ENCODE results near the gene PLA2G4F. TPM values are rescaled to one million over a fixed set of nuclear protein-coding genes. Genes with fewer than 3 reads are reported as not detected.

PLA2G4F gene
- total RNA-seq, 1 experiment from 2014 or later = not detected

DNA sequence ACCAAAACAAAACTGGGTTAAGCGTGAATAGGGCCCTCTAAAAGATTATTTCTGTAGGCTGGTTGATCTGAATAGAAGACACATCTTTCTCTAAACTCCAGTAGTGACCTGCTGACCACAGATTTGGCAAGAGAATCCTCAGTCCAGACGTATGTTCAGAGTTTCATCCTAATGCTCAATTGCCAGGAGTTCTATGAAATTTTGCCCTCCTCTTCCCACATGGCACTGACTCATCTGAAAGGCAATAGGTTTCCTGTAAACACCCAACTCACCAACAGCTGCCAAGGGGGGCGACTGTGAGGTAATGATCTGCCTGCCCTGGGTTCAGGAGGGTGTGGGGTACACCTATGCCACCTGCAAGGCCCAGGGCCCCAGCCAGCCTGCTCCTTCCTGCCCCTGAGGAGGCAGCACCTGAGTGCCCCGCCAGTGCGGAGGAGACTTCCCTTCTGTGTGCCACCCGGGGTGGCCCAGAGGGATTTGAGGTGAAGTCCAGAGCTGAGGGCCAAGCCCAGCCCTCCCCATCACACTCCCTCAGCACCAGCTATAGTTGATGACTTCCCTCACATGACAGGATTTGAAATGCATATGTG, 53.7 kb downstream of the PLA2G4F start:
- no peak overlapping the region for H3K27ac ChIP-seq (ENCODE audit: insufficient read length, low read depth, low read length)
- no peaks in the 10 kb centered on the region for H3K9me3 ChIP-seq (ENCODE audit: control insufficient read depth, low read depth, low read length)
- H2BK20ac ChIP-seq (ENCODE audit: low read depth, low read length, poor library complexity, severe bottlenecking) = no peak overlapping the region
- H3K79me2 ChIP-seq (ENCODE audit: insufficient read depth, low read length) = no peaks in the 10 kb centered on the region
- no peak overlapping the region for H2BK15ac ChIP-seq (ENCODE audit: low read depth, low read length)
- no peaks in the 10 kb centered on the region for H3K4me1 ChIP-seq (ENCODE audit: insufficient read depth, low read length)
- no peak overlapping the region for H3T11ph ChIP-seq (ENCODE audit: low read length)
- no peak overlapping the region for H3K23ac ChIP-seq (ENCODE audit: insufficient read length, low read depth, low read length)
- H2AK5ac ChIP-seq (ENCODE audit: insufficient read length, low read length) = no peak overlapping the region
- no peak overlapping the region for H3K14ac ChIP-seq (ENCODE audit: insufficient read depth, low read length)
- Mint-ChIP-seq H3K27me3 (ENCODE audit: low read depth) (no peaks in the 10 kb centered on the region), H3K4me1 (no peaks in the 10 kb centered on the region), H3K4me3 (no peak overlapping the region), H3K27ac (no peak overlapping the region), H3K9me3 (no peaks in the 10 kb centered on the region), H3K36me3 (ENCODE audit: insufficient read depth in 1 of 3, low read depth in 3 of 3) (no peaks in the 10 kb centered on the region; a peak in 1 of 7 replicates)
- H2BK12ac ChIP-seq (ENCODE audit: insufficient read length, low read depth, low read length) = no peak overlapping the region
- H4K5ac ChIP-seq (ENCODE audit: insufficient read length, low read depth, low read length) = no peak overlapping the region
- no peak overlapping the region for H2BK5ac ChIP-seq (ENCODE audit: insufficient read length, low read length)
- no peak overlapping the region for H2BK120ac ChIP-seq (ENCODE audit: low read depth, low read length, poor library complexity, severe bottlenecking)
- no peak overlapping the region for H3K56ac ChIP-seq (ENCODE audit: insufficient read length, low read depth, low read length)
- no peaks in the 10 kb centered on the region; the same call in 1 of the 2 replicates for H3K27me3 ChIP-seq (ENCODE audit: insufficient read depth, low read length)
- no CpG with 5 or more reads among the region's 6 CpGs for WGBS (ENCODE audit: extremely low coverage, insufficient read length, low lambda C conversion rate)
- no peak overlapping the region for H3K9ac ChIP-seq (ENCODE audit: extremely low read depth, insufficient read length, low read length)
- H4K8ac ChIP-seq (replicated peaks; ENCODE audit: insufficient read length, low read depth, low read length) = no peak overlapping the region
- H4K20me1 ChIP-seq (ENCODE audit: control insufficient read depth, insufficient read depth, insufficient read length) = no peaks in the 10 kb centered on the region
- H3K18ac ChIP-seq (ENCODE audit: insufficient read length, low read depth, low read length) = no peak overlapping the region
- no peak overlapping the region for H2AFZ ChIP-seq (ENCODE audit: low read length)
- TF ChIP-seq, protein P1, sequence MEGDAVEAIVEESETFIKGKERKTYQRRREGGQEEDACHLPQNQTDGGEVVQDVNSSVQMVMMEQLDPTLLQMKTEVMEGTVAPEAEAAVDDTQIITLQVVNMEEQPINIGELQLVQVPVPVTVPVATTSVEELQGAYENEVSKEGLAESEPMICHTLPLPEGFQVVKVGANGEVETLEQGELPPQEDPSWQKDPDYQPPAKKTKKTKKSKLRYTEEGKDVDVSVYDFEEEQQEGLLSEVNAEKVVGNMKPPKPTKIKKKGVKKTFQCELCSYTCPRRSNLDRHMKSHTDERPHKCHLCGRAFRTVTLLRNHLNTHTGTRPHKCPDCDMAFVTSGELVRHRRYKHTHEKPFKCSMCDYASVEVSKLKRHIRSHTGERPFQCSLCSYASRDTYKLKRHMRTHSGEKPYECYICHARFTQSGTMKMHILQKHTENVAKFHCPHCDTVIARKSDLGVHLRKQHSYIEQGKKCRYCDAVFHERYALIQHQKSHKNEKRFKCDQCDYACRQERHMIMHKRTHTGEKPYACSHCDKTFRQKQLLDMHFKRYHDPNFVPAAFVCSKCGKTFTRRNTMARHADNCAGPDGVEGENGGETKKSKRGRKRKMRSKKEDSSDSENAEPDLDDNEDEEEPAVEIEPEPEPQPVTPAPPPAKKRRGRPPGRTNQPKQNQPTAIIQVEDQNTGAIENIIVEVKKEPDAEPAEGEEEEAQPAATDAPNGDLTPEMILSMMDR (conservative IDR thresholded peaks at IDR 0.05) = no peak
- H3K79me1 ChIP-seq (ENCODE audit: insufficient read depth, low read depth, low read length, poor library complexity, severe bottlenecking) = no peaks in the 10 kb centered on the region
- H3K23me2 ChIP-seq (ENCODE audit: insufficient read length, low read depth, low read length, poor library complexity, severe bottlenecking) = no peaks in the 10 kb centered on the region
- DNase-seq = no peak
- no peak overlapping the region for H3K4ac ChIP-seq (ENCODE audit: low read depth, low read length)
- H4K91ac ChIP-seq (ENCODE audit: insufficient read length, low read depth, low read length) = no peak overlapping the region
- no peak overlapping the region for H3K4me2 ChIP-seq (ENCODE audit: insufficient read depth, insufficient read length, low read length)
